ENCODE results near the gene GSPT1. TPM values are rescaled to one million over a fixed set of nuclear protein-coding genes. Genes with fewer than 3 reads are reported as not detected.

GSPT1 gene
- total RNA-seq, 1 donor from 2014 or later, result 207 TPM

GRCh38 chr16:11869353-11870228 is 46.2 kb downstream of the GSPT1 start:
- H3K4me3 Mint-ChIP-seq, result no peak overlapping the region
- no peaks in the 10 kb centered on the region for H3K9me3 Mint-ChIP-seq
- peaks cover 9% of the 10 kb centered on the region for H3K4me1 Mint-ChIP-seq (ENCODE audit: low read depth)
- intact Hi-C loops (cut with micrococcal nuclease), result no loop called here
- H3K36me3 Mint-ChIP-seq (ENCODE audit: low read depth), result peaks cover 13% of the 10 kb centered on the region
- no peak overlapping the region for H3K27ac Mint-ChIP-seq
- no peak for DNase-seq (ENCODE audit: low spot score)
- no peaks in the 10 kb centered on the region for H3K27me3 Mint-ChIP-seq (ENCODE audit: insufficient read depth)

GRCh38 chr16:11868412-11868980 is 47.3 kb downstream of the GSPT1 start:
- Mint-ChIP-seq H3K9me3 (no peaks in the 10 kb centered on the region), H3K27me3 (ENCODE audit: insufficient read depth) (no peaks in the 10 kb centered on the region), H3K4me1 (ENCODE audit: low read depth) (peaks cover 12% of the 10 kb centered on the region), H3K27ac (no peak overlapping the region), H3K4me3 (no peak overlapping the region), H3K36me3 (ENCODE audit: low read depth) (peaks cover 12% of the 10 kb centered on the region)
- intact Hi-C loops (cut with micrococcal nuclease), result no loop called here
- no peak for DNase-seq (ENCODE audit: low spot score)

- Mint-ChIP-seq H3K36me3 (ENCODE audit: low read depth) (peaks cover 6% of the 10 kb centered on the region), H3K27ac (no peak overlapping the region), H3K4me3 (no peak overlapping the region), H3K27me3 (ENCODE audit: insufficient read depth) (no peaks in the 10 kb centered on the region), H3K4me1 (ENCODE audit: low read depth) (peaks cover 14% of the 10 kb centered on the region), H3K9me3 (no peaks in the 10 kb centered on the region)
- intact Hi-C loops (cut with micrococcal nuclease), result no loop called here
- no peak for DNase-seq (ENCODE audit: low spot score)
These were observed 53.3 kb downstream of the GSPT1 start for GRCh38 chr16:11862489-11862888.

GRCh38 chr16:11857161-11857560 is 58.6 kb downstream of the GSPT1 start:
- Mint-ChIP-seq H3K36me3 (ENCODE audit: low read depth) (peaks cover 19% of the 10 kb centered on the region), H3K4me3 (no peak overlapping the region), H3K9me3 (no peaks in the 10 kb centered on the region), H3K27ac (no peak overlapping the region), H3K27me3 (ENCODE audit: insufficient read depth) (no peaks in the 10 kb centered on the region), H3K4me1 (ENCODE audit: low read depth) (peaks cover 21% of the 10 kb centered on the region)
- no peak for DNase-seq (ENCODE audit: low spot score)
- intact Hi-C loops (cut with micrococcal nuclease), result no loop called here

- peak overlapping the region; percentile 99 for H3K4me3 Mint-ChIP-seq
- intact Hi-C loops (cut with micrococcal nuclease), result loop anchor here (5.0 kb wide), 2 partner anchors 215 to 1110 kb away; partner anchors contain the start of gene NUBP1
- peak overlapping the region; percentile 97 for H3K27ac Mint-ChIP-seq
- no peaks in the 10 kb centered on the region for H3K9me3 Mint-ChIP-seq
- H3K36me3 Mint-ChIP-seq (ENCODE audit: low read depth), result peaks cover 44% of the 10 kb centered on the region
- H3K4me1 Mint-ChIP-seq (ENCODE audit: low read depth), result peaks cover 44% of the 10 kb centered on the region
- no peak for DNase-seq (ENCODE audit: low spot score)
- H3K27me3 Mint-ChIP-seq (ENCODE audit: insufficient read depth), result no peaks in the 10 kb centered on the region
These were observed 63.5 kb downstream of the GSPT1 start for GRCh38 chr16:11852092-11852809.

- DNase-seq (ENCODE audit: low spot score), result peak; percentile 95
- Mint-ChIP-seq H3K27me3 (ENCODE audit: insufficient read depth) (no peaks in the 10 kb centered on the region), H3K27ac (peak within 1 kb of the TSS; percentile 97), H3K4me3 (peak within 1 kb of the TSS; percentile 99), H3K9me3 (no peaks in the 10 kb centered on the region), H3K4me1 (ENCODE audit: low read depth) (peaks cover 44% of the 10 kb centered on the region), H3K36me3 (ENCODE audit: low read depth) (peaks cover 46% of the 10 kb centered on the region)
- intact Hi-C loops (cut with micrococcal nuclease), result loop anchor here (1.0 to 5.0 kb wide), 9 partner anchors 65 to 1109 kb away; partner anchors contain the start of genes CLEC16A, NUBP1, SNN and SNX29
These were observed 64.3 kb downstream of the GSPT1 start, which contains the start of gene RSL1D1 for GRCh38 chr16:11851294-11852091. Gene RSL1D1 (minus strand): TSS chr16:11851542. CDS start chr16:11851512, 30 bp downstream.

GRCh38 chr16:11848842-11849241 is 66.9 kb downstream of the GSPT1 start:
- DNase-seq (ENCODE audit: low spot score), result no peak
- Mint-ChIP-seq H3K27me3 (ENCODE audit: insufficient read depth) (no peaks in the 10 kb centered on the region), H3K4me3 (peak overlapping the region; percentile 84), H3K9me3 (no peaks in the 10 kb centered on the region), H3K4me1 (ENCODE audit: low read depth) (peaks cover 39% of the 10 kb centered on the region), H3K27ac (peak overlapping the region; percentile 11), H3K36me3 (ENCODE audit: low read depth) (peaks cover 56% of the 10 kb centered on the region)
- intact Hi-C loops (cut with micrococcal nuclease), result no loop called here

GRCh38 chr16:11844499-11844898 is 71.3 kb downstream of the GSPT1 start:
- Mint-ChIP-seq H3K4me3 (no peak overlapping the region), H3K36me3 (ENCODE audit: low read depth) (peaks cover 61% of the 10 kb centered on the region), H3K27ac (no peak overlapping the region), H3K4me1 (ENCODE audit: low read depth) (peaks cover 31% of the 10 kb centered on the region), H3K9me3 (no peaks in the 10 kb centered on the region), H3K27me3 (ENCODE audit: insufficient read depth) (no peaks in the 10 kb centered on the region)
- intact Hi-C loops (cut with micrococcal nuclease), result no loop called here
- no peak for DNase-seq (ENCODE audit: low spot score)

- intact Hi-C loops (cut with micrococcal nuclease), result no loop called here
- Mint-ChIP-seq H3K4me1 (ENCODE audit: low read depth) (peaks cover 26% of the 10 kb centered on the region), H3K36me3 (ENCODE audit: low read depth) (peaks cover 60% of the 10 kb centered on the region), H3K27ac (no peak overlapping the region), H3K27me3 (ENCODE audit: insufficient read depth) (no peaks in the 10 kb centered on the region), H3K9me3 (no peaks in the 10 kb centered on the region), H3K4me3 (no peak overlapping the region)
- DNase-seq (ENCODE audit: low spot score), result no peak
These were observed 71.9 kb downstream of the GSPT1 start for GRCh38 chr16:11843861-11844260.

- DNase-seq (ENCODE audit: low spot score), result no peak
- Mint-ChIP-seq H3K9me3 (no peaks in the 10 kb centered on the region), H3K4me3 (no peak overlapping the region), H3K4me1 (ENCODE audit: low read depth) (peaks cover 19% of the 10 kb centered on the region), H3K36me3 (ENCODE audit: low read depth) (peaks cover 56% of the 10 kb centered on the region), H3K27me3 (ENCODE audit: insufficient read depth) (no peaks in the 10 kb centered on the region), H3K27ac (no peak overlapping the region)
- intact Hi-C loops (cut with micrococcal nuclease), result no loop called here
These were observed 72.5 kb downstream of the GSPT1 start for GRCh38 chr16:11843206-11843605.

GRCh38 chr16:11841026-11841425 is 74.7 kb downstream of the GSPT1 start:
- Mint-ChIP-seq H3K36me3 (ENCODE audit: low read depth) (peaks cover 55% of the 10 kb centered on the region), H3K9me3 (no peaks in the 10 kb centered on the region), H3K27ac (no peak overlapping the region), H3K4me1 (ENCODE audit: low read depth) (peaks cover 15% of the 10 kb centered on the region), H3K27me3 (ENCODE audit: insufficient read depth) (no peaks in the 10 kb centered on the region), H3K4me3 (no peak overlapping the region)
- intact Hi-C loops (cut with micrococcal nuclease), result no loop called here
- DNase-seq (ENCODE audit: low spot score), result no peak

GRCh38 chr16:11836650-11837244 is 79.0 kb downstream of the GSPT1 start:
- intact Hi-C loops (cut with micrococcal nuclease), result no loop called here
- Mint-ChIP-seq H3K36me3 (ENCODE audit: low read depth) (peaks cover 36% of the 10 kb centered on the region), H3K9me3 (no peaks in the 10 kb centered on the region), H3K27me3 (ENCODE audit: insufficient read depth) (no peaks in the 10 kb centered on the region), H3K27ac (no peak overlapping the region), H3K4me3 (no peak overlapping the region), H3K4me1 (ENCODE audit: low read depth) (peaks cover 5% of the 10 kb centered on the region)
- no peak for DNase-seq (ENCODE audit: low spot score)

All from activated T-helper 1 cell treated with anti-CD3 and anti-CD28 coated beads, Interleukin-12 subunit alpha, Interleukin-12 subunit beta, Interleukin-2, Interleukin-4 antibody, amounts not matched to agents 30 ng/mL and 10 ng/mL and 1 ng/mL, durations not matched to agents 14 hours and 24 hours and 36 hours (primary cell).